ENCODE data around the gene FRYL.
"Not testable (repeated sequence)": the region's sequence is repeated elsewhere in the genome, so short reads cannot be mapped to it uniquely, and the experiment has no call there.

FRYL gene

DNA sequence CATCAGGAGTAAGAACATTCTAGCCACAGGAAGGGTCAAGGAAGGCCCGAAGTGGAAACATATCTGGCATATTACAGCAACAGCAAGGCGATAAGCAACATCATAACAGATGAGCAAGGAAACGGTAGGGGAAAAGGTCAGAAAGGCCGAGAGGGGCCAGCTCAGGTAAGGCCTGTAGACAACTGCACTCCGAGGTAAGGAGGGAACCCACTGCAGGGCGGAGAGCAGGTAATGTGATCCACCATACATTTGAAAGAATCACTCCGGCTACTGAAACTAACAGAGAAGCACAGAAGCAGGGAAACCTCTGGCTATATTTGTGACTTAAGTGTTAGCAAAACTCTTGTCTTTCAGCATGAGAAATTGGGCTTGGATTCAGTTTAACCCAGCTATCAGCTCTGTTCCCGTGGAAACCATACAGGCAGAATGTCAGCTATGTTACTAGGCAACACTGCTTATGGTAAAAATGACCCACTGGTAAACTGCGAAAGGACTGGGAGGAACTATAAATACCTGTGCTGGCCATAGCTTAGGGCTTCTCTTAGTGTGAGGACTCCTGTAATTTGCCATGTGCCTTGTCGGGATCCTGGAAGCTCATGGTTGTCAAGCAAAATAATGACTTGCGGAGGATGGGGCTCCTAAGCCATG, 31.0 kb downstream of the FRYL start:
- no peak for TF ChIP-seq CTCF (IDR thresholded peaks at IDR 0.05; ENCODE audit: control insufficient read depth, insufficient read depth, low read depth, low read length, missing control alignments)
- H3K4me3 ChIP-seq (ENCODE audit: control insufficient read depth, low read depth, low read length) = no peak overlapping the region
- DNase-seq (ENCODE audit: low read depth) = no peak

DNA sequence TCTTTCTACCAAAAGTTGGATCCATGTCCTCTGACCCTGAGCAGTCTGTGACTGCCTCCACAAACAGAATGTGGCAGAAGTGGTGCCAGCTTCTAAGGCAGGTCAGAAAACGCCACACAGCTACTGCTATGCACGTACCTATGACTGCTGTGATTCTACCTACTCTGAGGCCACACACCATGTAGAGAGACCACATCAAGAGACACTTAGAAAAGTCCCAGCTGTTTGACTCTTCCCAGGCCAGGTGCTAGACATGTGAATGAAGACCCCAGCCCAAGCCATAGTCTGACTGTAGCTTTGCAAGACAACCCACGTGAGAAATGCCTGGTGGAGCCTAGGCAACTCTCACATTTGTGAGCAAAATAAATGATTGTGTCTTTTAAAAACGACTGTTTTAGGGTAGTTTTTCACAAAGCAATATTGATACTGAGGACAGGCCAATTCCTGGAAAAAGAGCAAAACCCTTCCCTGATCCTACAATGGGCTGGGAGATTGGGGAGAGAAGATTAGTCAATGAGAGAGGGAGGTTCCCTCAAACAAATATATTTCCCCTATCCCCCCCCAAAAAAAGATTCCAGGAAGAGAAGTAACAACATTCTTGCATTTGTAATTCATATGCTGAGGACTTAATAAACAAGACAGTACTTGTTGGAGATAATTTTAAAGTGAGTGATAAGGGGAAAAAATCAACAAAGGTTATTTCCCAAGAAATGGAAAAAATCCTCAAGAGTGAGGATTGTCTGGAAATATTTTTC, 33.3 kb downstream of the FRYL start:
- TF ChIP-seq CTCF (IDR thresholded peaks at IDR 0.05; ENCODE audit: control insufficient read depth, insufficient read depth, low read depth, low read length, missing control alignments) = no peak
- no peak for DNase-seq (ENCODE audit: low read depth)
- H3K4me3 ChIP-seq (ENCODE audit: control insufficient read depth, low read depth, low read length) = no peak overlapping the region

DNA sequence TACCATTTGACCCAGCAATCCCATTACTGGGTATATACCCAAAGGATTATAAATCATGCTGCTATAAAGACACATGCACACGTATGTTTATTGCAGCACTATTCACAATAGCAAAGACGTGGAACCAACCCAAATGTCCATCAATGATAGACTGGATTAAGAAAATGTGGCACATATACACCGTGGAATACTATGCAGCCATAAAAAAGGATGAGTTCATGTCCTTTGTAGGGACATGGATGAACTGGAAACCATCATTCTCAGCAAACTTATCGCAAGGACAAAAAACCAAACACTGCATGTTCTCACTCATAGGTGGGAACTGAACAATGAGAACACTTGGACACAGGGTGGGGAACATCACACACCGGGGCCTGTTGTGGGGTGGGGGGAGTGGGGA, 34.9 kb downstream of the FRYL start:
- DNase-seq (ENCODE audit: low read depth); H3K4me3 ChIP-seq (ENCODE audit: control insufficient read depth, low read depth, low read length): not testable (repeated sequence)

GRCh38 chr4:48742412-48742811, 37.7 kb downstream of the FRYL start:
- DNase-seq (ENCODE audit: low read depth) = no peak
- no peak for TF ChIP-seq CTCF (IDR thresholded peaks at IDR 0.05; ENCODE audit: control insufficient read depth, insufficient read depth, low read depth, low read length, missing control alignments)
- H3K4me3 ChIP-seq (ENCODE audit: control insufficient read depth, low read depth, low read length) = no peak overlapping the region

GRCh38 chr4:48739560-48740019, 40.5 kb downstream of the FRYL start:
- no peak overlapping the region for H3K4me3 ChIP-seq (ENCODE audit: control insufficient read depth, low read depth, low read length)
- DNase-seq (ENCODE audit: low read depth) = no peak
- TF ChIP-seq CTCF (IDR thresholded peaks at IDR 0.05; ENCODE audit: control insufficient read depth, insufficient read depth, low read depth, low read length, missing control alignments) = no peak

- no peak for TF ChIP-seq CTCF (IDR thresholded peaks at IDR 0.05; ENCODE audit: control insufficient read depth, insufficient read depth, low read depth, low read length, missing control alignments)
- H3K4me3 ChIP-seq (ENCODE audit: control insufficient read depth, low read depth, low read length) = no peak overlapping the region
- DNase-seq (ENCODE audit: low read depth) = no peak
Measured at GRCh38 chr4:48738856-48739255, 41.2 kb downstream of the FRYL start.

DNA sequence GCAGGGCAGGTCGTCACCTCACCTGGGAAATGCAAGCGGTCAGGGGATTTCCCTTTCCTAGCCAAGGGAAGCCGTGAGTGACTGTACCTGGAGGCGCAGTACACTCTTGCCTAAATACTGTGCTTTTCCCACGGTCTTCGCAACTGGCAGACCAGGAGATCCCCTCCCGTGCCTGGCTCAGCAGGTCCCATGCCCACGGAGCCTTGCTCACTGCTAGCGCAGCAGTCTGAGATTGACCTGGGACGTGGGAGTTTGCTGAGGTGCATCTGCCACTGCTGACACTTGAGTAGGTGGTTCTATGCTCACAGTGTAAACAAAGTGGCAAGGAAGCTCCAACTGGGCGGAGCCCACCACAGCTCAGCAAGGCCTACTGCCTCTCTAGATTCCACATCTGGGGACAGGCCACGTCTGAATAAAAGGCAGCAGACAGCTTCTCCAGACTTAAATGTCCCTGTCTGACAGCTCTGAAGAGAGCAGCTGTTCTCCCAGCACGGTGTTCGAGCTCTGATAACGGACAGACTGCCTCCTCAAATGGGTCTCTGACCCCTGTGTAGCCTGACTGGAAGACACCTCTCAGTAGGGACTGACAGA, 51.1 kb downstream of the FRYL start:
- not testable (repeated sequence) for DNase-seq (ENCODE audit: low read depth); H3K4me3 ChIP-seq (ENCODE audit: control insufficient read depth, low read depth, low read length)

Measured in AG09309 (cell line).